ENCODE measurements around the gene KLF15.
A peak's percentile ranks its signal among the peaks of the same experiment; 100 is the strongest.

The KLF15 gene

DNA sequence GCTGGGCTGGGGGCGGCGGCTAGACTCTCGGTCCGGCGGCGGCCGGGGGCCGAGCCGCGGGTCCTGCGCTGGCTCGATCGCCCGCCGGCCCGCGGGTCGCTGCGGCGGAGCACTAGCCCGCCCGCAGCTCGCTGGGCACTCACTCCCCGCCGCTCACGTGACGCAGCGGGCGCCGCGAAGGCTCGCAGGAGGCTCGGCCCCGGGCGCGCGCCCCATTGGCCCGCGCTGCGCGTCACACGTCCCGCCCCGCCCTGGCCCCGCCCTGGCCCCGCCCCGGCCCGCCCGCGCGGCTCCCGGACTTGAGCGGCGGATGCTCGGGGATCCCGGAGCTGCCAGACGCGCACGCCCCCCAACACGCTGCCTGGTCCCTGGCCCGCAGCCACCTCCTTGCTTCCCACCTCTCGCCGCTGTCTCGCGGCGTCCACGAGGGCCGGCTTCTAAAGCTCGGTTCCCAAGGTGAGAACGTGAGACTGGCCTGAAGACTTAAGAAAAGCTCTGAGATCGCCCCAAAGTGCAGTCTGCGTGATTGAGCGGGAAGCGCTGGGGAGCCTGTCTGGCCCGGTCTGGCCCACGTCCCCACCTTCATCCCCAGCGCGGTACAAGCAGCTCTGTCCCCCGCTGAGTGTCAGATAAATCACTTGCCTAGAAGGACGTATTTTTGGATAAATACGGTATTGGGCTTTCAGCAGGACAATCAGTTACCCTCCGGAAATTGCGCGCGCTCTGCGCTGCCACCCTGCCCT lies at the start of gene KLF15:
KLF15 (minus strand) TSS at position 114 of the 743 bp plus-strand sequence. CDS start 4,486 bp downstream, outside the sequence.
- peak; percentile 50 for DNase-seq (ENCODE audit: low read depth)

DNA sequence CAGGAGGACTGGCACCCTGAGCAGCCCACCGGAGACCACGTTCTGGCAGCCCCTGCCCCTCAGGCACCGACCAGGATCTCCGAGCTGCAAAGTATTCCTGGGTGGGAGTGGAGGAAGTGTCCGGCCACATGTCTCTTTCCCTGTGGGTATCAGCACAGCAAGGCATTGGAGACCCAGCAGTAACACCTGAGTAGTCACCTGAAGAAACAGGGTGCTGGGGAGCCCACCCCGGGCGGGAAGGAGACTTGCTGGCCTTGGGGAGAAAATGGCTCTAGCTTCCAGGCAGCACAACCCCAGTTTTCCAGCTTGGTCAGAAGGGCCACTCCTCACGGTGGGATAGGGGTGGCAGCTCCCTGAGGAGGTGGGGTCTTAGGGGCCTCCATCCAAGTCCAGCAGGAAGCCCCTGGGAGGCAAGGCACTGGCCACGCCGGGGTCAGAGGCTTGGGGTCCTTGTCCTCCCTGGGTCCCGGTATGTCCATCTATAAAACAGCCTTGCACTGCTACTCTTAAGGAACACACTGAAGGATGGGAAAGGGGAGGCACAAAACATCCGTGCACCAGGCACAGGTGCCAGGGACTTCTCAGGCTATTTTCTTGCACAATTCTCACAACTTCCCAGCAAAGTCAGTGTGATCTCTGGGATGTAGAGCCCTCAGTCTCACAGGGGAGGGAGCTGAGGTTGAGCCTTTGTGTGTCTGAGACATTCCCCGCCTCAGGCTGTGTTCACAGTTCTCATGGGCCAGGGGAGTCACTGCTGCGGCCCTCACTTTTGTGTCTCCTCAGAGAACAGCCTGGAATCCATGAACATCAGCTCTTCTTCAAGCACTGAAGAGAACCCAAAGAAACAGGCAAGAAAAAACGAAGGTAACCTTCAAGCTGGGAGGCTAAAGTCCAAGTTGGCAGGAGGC lies 49.4 kb upstream of the KLF15 start:
- no peak for DNase-seq (ENCODE audit: low read depth)

DNA sequence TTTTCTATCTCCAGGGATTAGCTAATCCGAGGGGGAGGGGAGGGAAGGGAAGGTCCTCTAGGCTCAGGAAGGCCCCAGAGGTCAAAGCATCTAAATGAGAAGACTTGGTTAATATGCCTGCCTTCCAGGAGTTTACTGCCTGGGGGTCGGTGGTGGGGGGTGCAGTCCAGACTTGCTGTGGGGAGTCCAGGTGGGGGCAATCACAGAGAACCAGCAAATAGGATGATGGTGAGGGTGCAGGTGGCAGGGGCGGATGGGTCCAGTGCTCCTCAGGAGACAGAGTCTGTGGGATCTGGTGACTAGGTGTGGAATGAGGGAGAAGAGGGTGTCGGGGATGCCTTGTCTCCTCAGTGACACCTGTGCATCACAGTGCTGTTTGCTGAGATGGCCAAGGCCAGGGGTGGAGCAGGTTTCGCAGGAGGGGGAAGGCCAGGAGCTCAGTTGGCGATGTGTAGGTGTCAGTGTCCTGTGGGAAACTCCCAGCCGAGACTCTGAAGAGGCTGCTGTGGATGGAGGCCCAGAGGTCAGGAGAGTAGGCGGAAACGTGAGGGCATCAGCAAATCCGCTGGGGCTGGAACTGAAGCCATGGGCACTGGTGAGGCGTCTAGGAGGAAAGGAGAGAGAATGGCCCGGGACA lies 45.6 kb upstream of the KLF15 start:
- DNase-seq (ENCODE audit: low read depth), result no peak

DNA sequence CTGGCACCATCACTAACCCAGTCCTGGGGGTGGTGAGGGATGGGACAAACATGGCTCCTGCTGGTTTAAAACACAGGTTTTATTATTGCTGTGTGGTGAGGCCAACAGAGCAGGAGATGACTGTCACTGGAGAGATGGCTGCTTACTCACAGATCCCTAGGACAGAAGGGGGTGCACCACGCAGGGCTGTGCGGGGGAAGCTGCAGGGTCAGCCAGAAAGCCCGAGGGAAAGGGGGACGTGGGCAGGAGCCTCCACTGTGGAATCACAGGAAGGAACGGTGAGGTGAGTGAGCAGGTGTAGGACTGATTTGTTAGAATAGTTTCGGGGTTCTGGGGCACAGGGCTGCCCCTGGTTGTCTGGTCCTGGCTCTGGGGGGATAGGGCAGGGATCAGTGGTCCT lies 45.0 kb upstream of the KLF15 start:
- DNase-seq (ENCODE audit: low read depth), result no peak

DNA sequence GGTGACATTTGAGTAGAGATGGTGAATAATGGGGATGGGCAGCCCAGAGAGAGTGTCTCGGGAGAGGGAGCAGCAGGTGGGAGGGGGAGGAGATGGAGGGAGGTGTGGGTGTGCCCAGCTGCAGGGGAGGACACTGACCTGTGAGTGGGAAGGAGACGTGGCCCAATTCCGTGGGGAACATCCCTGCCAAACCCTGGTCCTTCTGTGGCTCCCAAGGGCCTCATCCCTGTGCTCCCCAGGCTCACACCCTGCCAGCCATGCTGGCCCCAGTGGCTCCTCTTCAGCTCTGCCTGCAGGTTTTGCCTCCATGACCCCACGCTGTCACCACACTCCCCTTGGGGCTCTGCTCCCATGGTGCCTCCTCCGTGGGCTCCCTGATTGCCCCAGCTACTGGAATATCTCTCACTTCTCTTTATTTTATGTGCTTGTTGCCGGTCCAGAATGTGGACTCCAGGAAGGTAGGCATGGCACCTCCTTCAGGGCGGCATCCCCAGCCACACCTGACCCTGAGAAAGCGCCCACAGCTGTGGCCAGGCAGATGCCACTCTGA lies 44.5 kb upstream of the KLF15 start:
- DNase-seq (ENCODE audit: low read depth), result no peak

GRCh38 chr3:126399756-126400155 lies 42.5 kb upstream of the KLF15 start:
- no peak for DNase-seq (ENCODE audit: low read depth)

DNA sequence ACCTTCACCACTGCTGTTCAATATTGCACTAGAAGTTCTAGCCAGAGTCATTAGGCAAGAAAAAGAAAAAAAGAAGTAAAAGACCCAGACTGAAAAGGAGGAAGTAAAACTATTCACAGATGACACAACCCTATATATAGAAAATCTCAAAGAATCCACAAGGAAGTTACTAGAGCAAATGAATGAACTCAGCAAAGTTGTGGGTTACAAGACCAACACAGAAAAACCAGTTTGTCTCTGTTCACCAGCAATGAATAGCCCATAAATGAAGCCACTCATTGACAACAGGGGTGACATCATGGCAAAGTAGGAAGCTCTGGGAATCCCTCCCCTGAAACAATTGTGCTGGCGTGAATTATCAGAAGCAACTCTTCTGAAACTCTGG lies 42.1 kb upstream of the KLF15 start:
- DNase-seq (ENCODE audit: low read depth), result no peak

GRCh38 chr3:126398423-126399350 lies 41.5 kb upstream of the KLF15 start:
- no peak for DNase-seq (ENCODE audit: low read depth)

DNA sequence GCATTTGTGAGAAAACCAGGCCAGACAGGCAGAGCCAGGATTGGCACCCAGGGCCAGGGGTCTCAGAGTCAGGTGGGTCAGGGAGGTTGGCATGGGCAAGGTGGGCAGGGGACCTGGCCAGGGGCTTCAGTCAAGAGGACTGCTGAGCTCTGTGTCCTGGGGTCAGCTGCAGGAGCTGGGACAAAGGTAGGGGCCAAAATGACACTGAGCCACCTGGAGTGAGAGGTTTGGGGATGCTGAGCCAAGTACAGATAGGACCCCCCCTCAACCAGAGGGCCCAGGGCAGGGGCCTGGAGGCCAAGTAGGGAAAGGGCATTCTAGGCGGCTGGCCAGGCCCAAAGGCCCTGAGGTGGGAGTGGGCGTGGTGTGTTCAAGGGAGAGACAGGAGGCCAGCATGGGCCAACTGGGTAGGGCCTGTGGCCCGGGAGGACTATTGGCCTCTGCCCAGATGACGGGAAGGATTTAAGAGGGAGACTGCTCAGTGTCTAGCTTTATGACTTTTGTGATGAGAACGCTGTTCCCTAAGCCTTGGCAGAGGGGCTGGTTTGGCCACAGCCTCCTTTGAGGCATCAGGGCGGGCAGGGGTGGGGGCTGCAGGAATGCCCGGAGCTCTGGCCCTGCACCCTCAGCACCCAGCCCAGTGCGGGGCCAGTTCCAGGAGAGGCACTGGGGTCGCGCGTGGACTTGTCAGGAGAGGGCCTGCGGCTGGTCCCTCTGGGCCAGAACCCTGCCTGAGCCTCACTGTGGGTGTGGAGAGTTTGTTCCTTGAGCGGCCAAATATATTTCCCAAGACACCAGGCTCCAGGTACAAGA lies 40.6 kb upstream of the KLF15 start:
- no peak for DNase-seq (ENCODE audit: low read depth)

DNA sequence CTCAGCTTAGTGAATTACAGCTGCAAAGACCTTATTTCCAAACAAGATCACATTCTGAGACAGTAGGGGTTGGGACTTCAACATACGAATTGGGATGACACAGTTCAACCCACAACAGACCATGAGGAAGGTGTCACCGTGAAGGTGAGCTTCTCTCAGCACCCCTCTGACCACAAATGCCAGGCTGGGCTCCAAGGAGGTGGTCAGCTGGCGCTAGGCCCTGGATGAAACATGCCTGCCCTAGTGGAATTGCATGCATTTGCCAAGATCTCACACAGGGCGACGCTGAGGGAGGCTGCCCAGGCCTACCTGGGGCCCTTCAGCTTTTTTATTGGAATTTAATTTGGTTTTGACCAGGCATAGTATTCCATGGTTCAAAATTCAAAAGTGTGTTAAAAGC lies 39.3 kb upstream of the KLF15 start:
- no peak for DNase-seq (ENCODE audit: low read depth)

DNA sequence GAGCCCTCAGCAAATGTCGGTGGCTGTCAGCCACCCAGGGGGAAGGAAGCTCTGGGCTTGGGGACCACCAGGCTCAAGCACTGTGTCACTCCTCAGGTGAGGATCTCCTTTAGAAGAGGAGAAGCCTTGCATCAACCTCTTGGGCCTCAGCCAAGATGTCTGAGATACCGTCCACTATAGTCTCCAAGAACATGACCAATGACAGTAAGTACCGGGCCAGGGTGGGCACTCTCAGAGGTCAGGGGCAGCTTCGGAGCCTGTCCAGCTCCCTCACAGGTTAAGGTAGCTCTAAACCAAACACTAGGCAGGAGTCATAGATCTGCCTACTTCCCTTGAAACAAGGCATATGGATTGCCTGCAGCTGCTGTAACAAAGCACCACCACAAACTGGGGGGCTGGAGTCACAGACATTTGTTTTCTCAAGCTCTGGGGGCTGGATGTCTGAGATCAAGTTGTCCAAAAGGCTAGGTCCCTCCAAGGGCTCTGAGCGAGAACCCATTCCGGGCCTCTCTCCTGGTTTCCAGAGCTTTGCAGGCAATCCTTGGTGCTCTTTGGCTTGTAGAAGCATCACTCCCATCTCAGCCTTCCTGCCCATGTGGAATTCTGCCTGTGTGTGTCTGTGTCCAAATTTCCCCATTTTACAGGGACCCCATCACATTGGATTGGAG lies 38.8 kb upstream of the KLF15 start:
- DNase-seq (ENCODE audit: low read depth), result no peak

- DNase-seq (ENCODE audit: low read depth), result no peak
Measured at GRCh38 chr3:126394977-126395321, 37.7 kb upstream of the KLF15 start.

- DNase-seq (ENCODE audit: low read depth), result no peak
Measured at GRCh38 chr3:126394179-126394976, 37.2 kb upstream of the KLF15 start, which contains the start of gene CFAP100. Gene CFAP100, plus strand, starts transcription at chr3:126394909. Its CDS starts 1,092 bp downstream, at chr3:126396001.

DNA sequence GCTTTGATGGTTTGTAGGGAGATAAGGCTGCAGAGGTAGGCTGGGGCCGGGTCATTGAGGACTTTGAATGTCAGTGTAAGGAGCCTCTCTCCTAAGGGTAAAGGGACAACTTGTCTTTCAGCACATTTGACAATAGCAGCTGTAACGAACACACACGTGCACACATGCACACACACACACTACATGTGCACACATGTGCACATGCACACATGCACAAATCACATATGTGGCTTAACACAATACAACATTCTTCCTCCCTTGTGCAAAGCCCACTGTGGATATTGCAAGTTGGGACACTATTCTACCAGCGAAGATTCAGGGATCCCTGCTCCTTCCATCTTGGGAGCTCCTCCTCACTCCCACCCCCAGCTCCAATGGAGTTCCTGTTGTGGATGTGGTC lies 36.4 kb upstream of the KLF15 start:
- no peak for DNase-seq (ENCODE audit: low read depth)

- no peak for DNase-seq (ENCODE audit: low read depth)
Measured at GRCh38 chr3:126392246-126392645, 35.0 kb upstream of the KLF15 start.

- DNase-seq (ENCODE audit: low read depth), result no peak
Measured at GRCh38 chr3:126391631-126392030, 34.4 kb upstream of the KLF15 start.

DNA sequence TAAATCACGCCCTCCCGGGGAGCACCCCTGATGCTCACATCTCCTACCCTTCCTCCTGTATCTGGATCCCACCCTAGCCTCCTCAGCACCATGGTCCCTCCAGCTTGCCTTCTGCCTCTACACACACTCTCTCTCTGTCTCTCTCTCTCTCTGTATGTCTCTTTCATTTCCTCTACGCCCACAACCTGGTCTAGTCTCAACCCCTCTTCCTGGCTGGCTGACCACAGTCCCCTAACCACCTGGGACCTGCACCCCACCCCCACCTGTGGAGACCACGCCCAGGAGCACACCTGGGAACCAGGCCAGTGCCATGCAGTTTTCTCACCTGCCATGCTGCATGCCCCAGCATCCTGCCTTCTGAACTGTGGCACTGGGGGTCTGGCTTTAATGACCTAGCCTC lies 33.5 kb upstream of the KLF15 start:
- DNase-seq (ENCODE audit: low read depth), result no peak

DNA sequence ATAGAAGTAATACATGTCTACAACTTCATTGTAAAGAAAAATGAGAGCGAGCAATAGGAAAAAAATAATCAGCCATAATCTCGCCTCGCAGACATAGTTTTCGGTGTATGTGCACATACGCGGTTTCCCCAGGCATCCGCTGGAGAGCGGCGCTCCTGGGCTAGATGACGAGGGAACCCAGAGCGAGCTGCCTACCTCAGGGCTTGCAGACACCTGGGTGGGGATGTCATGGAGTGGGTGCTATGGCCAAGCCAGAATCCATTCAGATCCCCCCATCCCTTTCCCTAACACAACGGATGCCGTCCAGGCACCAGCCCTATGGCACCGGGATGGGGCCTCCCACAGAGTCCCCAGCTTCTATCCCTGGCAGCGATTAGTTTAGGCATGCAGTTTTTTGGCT lies 33.0 kb upstream of the KLF15 start:
- no peak for DNase-seq (ENCODE audit: low read depth)

DNA sequence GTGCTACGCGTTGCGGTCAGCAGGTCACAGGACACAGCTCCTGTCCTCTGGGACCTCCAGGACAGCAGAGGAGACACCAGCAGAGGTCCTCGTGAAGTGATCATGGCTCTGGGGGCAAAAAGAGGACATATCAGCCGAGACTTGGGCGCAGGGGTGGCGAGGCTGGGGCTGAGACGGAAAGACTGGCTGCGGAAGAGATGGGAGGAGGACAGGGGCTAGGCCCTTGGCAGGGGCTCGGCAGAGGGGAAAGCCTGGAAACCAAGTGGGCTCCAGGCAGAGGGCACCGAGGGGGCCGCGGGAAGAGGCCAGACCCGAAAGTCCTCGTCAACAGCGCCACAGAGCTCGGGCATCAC lies 32.6 kb upstream of the KLF15 start:
- DNase-seq (ENCODE audit: low read depth), result no peak
